CD14-positive monocyte (primary cell): ENCODE data around the gene CDK5RAP3. TPM values are rescaled to one million over a fixed set of nuclear protein-coding genes. Genes with fewer than 3 reads are reported as not detected.
A peak's percentile ranks its signal among the peaks of the same experiment; 100 is the strongest.

ENCODE experiments used
- DNase-seq, 3 donors: peaks; one replicate each; pipeline ENCODE4 v3.0.0-alpha.2; 2011 to 2022
- H2AFZ ChIP-seq: 2 replicates; pipeline ENCODE4 v1.6.0; 2012; ENCODE audit warnings: mild to moderate bottlenecking, low read depth, low read length, inconsistent platforms; ENCODE audit not compliant: insufficient read depth, poor library complexity, severe bottlenecking
- H3K27ac ChIP-seq, 2 donors: 1 replicate in 1 of 2; 2 replicates in 1 of 2; pipeline ENCODE4 v1.5.1; 2012 to 2013; ENCODE audit warnings: low read length in 2 of 2, control low read depth in 1 of 2, inconsistent platforms in 1 of 2, low read depth in 1 of 2, mild to moderate bottlenecking in 1 of 2
- H3K27me3 ChIP-seq, 2 donors: one replicate each; pipeline versions ENCODE4 v1.6.0 to v1.6.1; 2011 to 2013; ENCODE audit warnings: low read length in 2 of 2; ENCODE audit not compliant: control insufficient read depth in 2 of 2, insufficient read depth in 2 of 2
- H3K36me3 ChIP-seq, 2 donors: replicated peaks in 1 of 2; 1 replicate in 1 of 2; 2 replicates in 1 of 2; pipeline versions ENCODE4 v1.5.1 to v1.6.1; 2012 to 2013; ENCODE audit warnings: low read length in 2 of 2, control low read depth in 1 of 2, inconsistent platforms in 1 of 2, mild to moderate bottlenecking in 1 of 2; ENCODE audit not compliant: insufficient read depth in 2 of 2, control insufficient read depth in 1 of 2
- H3K4me1 ChIP-seq, 2 donors: 1 replicate in 1 of 2; 2 replicates in 1 of 2; pipeline versions ENCODE4 v1.5.1 to v1.6.1; 2012 to 2013; ENCODE audit warnings: low read length in 2 of 2, control low read depth in 1 of 2, inconsistent platforms in 1 of 2, mild to moderate bottlenecking in 1 of 2, moderate library complexity in 1 of 2; ENCODE audit not compliant: insufficient read depth in 2 of 2, control insufficient read depth in 1 of 2
- H3K4me2 ChIP-seq: replicated peaks from 2 replicates; pipeline ENCODE3; 2012; ENCODE audit warnings: low read length, moderate library complexity, mild to moderate bottlenecking; ENCODE audit not compliant: poor library complexity, severe bottlenecking; ENCODE audit errors: extremely low read depth
- H3K4me3 ChIP-seq, 3 experiments: fragments of 200-600 bp in 1 of 3; sonication (generic) in 1 of 3; replicated peaks in 1 of 3; 1 replicate in 2 of 3; 2 replicates in 1 of 3; pipeline ENCODE4 v1.5.1; 2011 to 2013; ENCODE audit warnings: low read length in 3 of 3, mild to moderate bottlenecking in 3 of 3, control low read depth in 2 of 3, low read depth in 2 of 3, inconsistent platforms in 1 of 3, moderate library complexity in 1 of 3
- H3K79me2 ChIP-seq: 2 replicates; pipeline ENCODE4 v1.6.0; 2012; ENCODE audit warnings: mild to moderate bottlenecking, control low read depth, inconsistent platforms, low read length, moderate library complexity; ENCODE audit not compliant: insufficient read depth
- H3K9ac ChIP-seq: 2 replicates; pipeline ENCODE4 v1.6.0; 2017; ENCODE audit warnings: low read length, mild to moderate bottlenecking; ENCODE audit not compliant: insufficient read depth, poor library complexity, severe bottlenecking
- H3K9me3 ChIP-seq, 2 donors: replicated peaks in 1 of 2; 1 replicate in 1 of 2; 2 replicates in 1 of 2; pipeline versions ENCODE4 v1.5.1 to v1.6.1; 2012 to 2013; ENCODE audit warnings: low read length in 2 of 2, control low read depth in 1 of 2; ENCODE audit not compliant: control insufficient read depth in 1 of 2, insufficient read depth in 1 of 2
- H4K20me1 ChIP-seq: 2 replicates; pipeline ENCODE4 v1.6.0; 2012; ENCODE audit warnings: mild to moderate bottlenecking, low read length, control low read depth, moderate library complexity; ENCODE audit not compliant: insufficient read depth
- H3K27ac Mint-ChIP-seq, 7 donors: one replicate each; pipeline ENCODE4 v1.8.0; 2020; ENCODE audit warnings: mild to moderate bottlenecking in 7 of 7, mixed read lengths in 7 of 7, moderate library complexity in 6 of 7, inconsistent platforms in 2 of 7
- H3K27me3 Mint-ChIP-seq, 3 donors: one replicate each; pipeline ENCODE4 v1.8.0; 2021 to 2022; ENCODE audit warnings: low read depth in 3 of 3, mild to moderate bottlenecking in 3 of 3, mixed read lengths in 3 of 3, moderate library complexity in 3 of 3, inconsistent platforms in 1 of 3
- H3K36me3 Mint-ChIP-seq, 2 donors: one replicate each; pipeline ENCODE4 v1.8.0; 2020; ENCODE audit warnings: mixed read lengths in 2 of 2, inconsistent platforms in 1 of 2, mild to moderate bottlenecking in 1 of 2
- H3K4me1 Mint-ChIP-seq: one replicate; pipeline ENCODE4 v1.8.0; 2020; ENCODE audit warnings: mild to moderate bottlenecking, mixed read lengths
- H3K4me3 Mint-ChIP-seq, 2 donors: one replicate each; pipeline ENCODE4 v1.8.0; 2020; ENCODE audit warnings: mild to moderate bottlenecking in 2 of 2, mixed read lengths in 2 of 2, moderate library complexity in 1 of 2
- H3K9me3 Mint-ChIP-seq, 7 donors: one replicate each; pipeline ENCODE4 v1.8.0; 2020 to 2022; ENCODE audit warnings: mixed read lengths in 7 of 7, mild to moderate bottlenecking in 6 of 7, moderate library complexity in 6 of 7, inconsistent platforms in 2 of 7
- WGBS: methylation state at CpG from one replicate; pipeline ENCODE4 v1.1.5; 2013; ENCODE audit warnings: missing lambda C conversion rate; ENCODE audit not compliant: insufficient coverage; 5-methylcytosine and 5-hydroxymethylcytosine counted together
- intact Hi-C, 2 donors: fragments of 100-400 bp; cut with micrococcal nuclease; formaldehyde crosslinking; loops; one replicate each; pipeline versions ENCODE4 v1.15.0 to v1.15.1; 2023
- polyA plus RNA-seq, 3 donors: library from polyadenylated mRNA; depleted of rRNA in 1 of 3; unstranded in 2 of 3; stranded (reverse) in 1 of 3; fragments of 300-500 nt in 2 of 3; fragments of >200 nt in 1 of 3; fragmentation: Illumina TruSeq in 2 of 3; gene quantifications; 1 replicate in 2 of 3; 2 replicates in 1 of 3; pipeline ENCODE4 v1.2.3, GENCODE V29; 2012 to 2021
- TF ChIP-seq, protein P1 (sequence below): fragments of 200-600 bp; IDR thresholded peaks from one replicate; pipeline ENCODE4 v1.8.0; 2022; ENCODE audit warnings: antibody characterized with exemption, mild to moderate bottlenecking

Gene CDK5RAP3
- polyA plus RNA-seq, 3 donors: 86.1 to 782 (median 94.4) TPM

DNA sequence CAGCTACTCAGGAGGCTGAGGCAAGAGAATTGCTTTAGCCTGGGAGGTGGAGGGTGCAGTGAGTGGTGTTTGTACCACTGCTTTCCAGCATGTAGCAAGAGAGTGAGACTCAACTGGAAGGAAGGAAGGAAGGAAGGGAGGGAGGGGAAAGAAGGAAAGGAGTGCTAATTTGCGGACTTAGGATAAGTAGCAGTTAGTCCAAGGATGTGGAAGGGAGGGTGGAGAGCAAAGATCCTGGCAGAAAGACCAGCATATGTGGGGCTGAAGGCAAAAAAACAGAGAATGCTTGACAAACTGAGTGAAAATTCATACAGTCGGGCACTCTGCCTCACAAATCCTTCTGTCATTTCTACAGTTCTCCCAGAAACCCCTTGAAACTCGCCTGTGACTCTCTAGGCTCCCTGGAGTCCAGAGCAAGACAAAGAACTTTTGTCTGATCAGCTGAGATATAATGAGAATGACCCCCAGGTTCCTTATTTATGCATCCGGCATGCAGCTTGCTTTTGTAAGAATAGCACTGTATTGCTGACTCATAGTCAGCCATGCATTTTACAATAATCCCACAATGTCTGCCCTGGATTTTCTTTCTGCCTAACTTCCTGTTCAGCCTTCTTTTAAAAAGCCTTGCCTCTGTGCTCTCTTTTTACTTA lies 31.5 kb downstream of the CDK5RAP3 start:
- Mint-ChIP-seq H3K4me3 (peak overlapping the region; percentile 34 to 64), H3K36me3 (peaks cover 0 to 1% of the 10 kb centered on the region in 2 donors), H3K27me3 (peaks cover 0 to 4% (median 2%) of the 10 kb centered on the region in 3 donors), H3K27ac (peak overlapping the region; percentile 95 to 97 (median 97)), H3K4me1 (peaks cover 78% of the 10 kb centered on the region), H3K9me3 (peaks cover 0 to 2% (median 0%) of the 10 kb centered on the region in 7 donors)
- H3K79me2 ChIP-seq: no peaks in the 10 kb centered on the region
- H4K20me1 ChIP-seq: no peaks in the 10 kb centered on the region
- H3K27me3 ChIP-seq: no peaks in the 10 kb centered on the region
- peak overlapping the region; percentile 53 for H3K9ac ChIP-seq
- peak overlapping the region; percentile 91 to 94 for H3K27ac ChIP-seq
- peak; percentile 80 to 94 (median 90) for DNase-seq
- H3K4me3 ChIP-seq: peak overlapping the region in 2 of 3 experiments; percentile 1 to 58
- H2AFZ ChIP-seq: peak overlapping the region; percentile 57
- TF ChIP-seq, protein P1, sequence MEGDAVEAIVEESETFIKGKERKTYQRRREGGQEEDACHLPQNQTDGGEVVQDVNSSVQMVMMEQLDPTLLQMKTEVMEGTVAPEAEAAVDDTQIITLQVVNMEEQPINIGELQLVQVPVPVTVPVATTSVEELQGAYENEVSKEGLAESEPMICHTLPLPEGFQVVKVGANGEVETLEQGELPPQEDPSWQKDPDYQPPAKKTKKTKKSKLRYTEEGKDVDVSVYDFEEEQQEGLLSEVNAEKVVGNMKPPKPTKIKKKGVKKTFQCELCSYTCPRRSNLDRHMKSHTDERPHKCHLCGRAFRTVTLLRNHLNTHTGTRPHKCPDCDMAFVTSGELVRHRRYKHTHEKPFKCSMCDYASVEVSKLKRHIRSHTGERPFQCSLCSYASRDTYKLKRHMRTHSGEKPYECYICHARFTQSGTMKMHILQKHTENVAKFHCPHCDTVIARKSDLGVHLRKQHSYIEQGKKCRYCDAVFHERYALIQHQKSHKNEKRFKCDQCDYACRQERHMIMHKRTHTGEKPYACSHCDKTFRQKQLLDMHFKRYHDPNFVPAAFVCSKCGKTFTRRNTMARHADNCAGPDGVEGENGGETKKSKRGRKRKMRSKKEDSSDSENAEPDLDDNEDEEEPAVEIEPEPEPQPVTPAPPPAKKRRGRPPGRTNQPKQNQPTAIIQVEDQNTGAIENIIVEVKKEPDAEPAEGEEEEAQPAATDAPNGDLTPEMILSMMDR: no peak
- no peaks in the 10 kb centered on the region for H3K9me3 ChIP-seq
- WGBS: 0% methylated on average over 4 of the region's 4 CpGs
- H3K4me1 ChIP-seq: peaks cover 69 to 88% of the 10 kb centered on the region in 2 donors
- H3K36me3 ChIP-seq: no peaks in the 10 kb centered on the region
- H3K4me2 ChIP-seq: peak overlapping the region; percentile 71
- intact Hi-C loops: no loop called here

DNA sequence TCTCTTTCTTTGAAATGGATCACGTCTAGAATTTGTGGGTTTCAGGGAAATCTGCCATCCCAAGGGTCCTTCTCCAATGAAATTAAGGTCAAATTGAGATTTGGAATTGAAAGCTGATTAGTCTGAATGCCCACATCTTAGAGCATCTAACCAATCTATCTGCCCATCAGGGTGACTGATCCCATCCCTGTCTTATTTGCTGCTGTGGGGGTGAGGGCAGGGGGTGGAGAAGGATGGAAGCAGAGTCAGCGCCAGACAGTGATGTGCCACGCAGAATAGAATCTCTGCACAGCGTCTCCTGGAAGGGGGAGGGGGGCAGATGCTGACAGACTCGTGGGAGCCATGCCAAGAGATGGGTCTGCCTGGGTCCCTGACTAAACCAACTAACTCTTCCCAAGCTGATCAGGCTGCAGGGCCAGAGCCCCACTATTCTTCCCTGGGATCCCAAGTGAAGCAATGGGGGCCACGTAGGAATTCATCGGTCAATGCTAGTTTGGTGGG lies 32.1 kb downstream of the CDK5RAP3 start:
- TF ChIP-seq, protein P1: no peak
- peaks cover 0 to 4% (median 3%) of the 10 kb centered on the region in 3 donors for H3K27me3 Mint-ChIP-seq
- peaks cover 0 to 1% of the 10 kb centered on the region in 2 donors for H3K36me3 Mint-ChIP-seq
- H3K4me3 ChIP-seq: peak overlapping the region in 1 of 3 experiments; percentile 58
- peaks cover 0 to 2% (median 0%) of the 10 kb centered on the region in 7 donors for H3K9me3 Mint-ChIP-seq
- peak overlapping the region; percentile 57 for H2AFZ ChIP-seq
- H3K36me3 ChIP-seq: no peaks in the 10 kb centered on the region
- H3K9me3 ChIP-seq: no peaks in the 10 kb centered on the region
- no peaks in the 10 kb centered on the region for H4K20me1 ChIP-seq
- H3K4me3 Mint-ChIP-seq: peak overlapping the region in 1 of 2 donors; percentile 63
- no peaks in the 10 kb centered on the region for H3K79me2 ChIP-seq
- WGBS: 74% methylated on average over 3 of the region's 7 CpGs
- H3K27me3 ChIP-seq: no peaks in the 10 kb centered on the region
- H3K4me1 ChIP-seq: peaks cover 71 to 89% of the 10 kb centered on the region in 2 donors
- intact Hi-C loops: no loop called here
- peak overlapping the region; percentile 28 for H3K9ac ChIP-seq
- H3K4me1 Mint-ChIP-seq: peaks cover 78% of the 10 kb centered on the region
- peak overlapping the region; percentile 92 to 97 (median 96) for H3K27ac Mint-ChIP-seq
- DNase-seq: no peak
- peak overlapping the region; percentile 91 to 94 for H3K27ac ChIP-seq
- peak overlapping the region; percentile 71 for H3K4me2 ChIP-seq
